Astrocyte of the hippocampus (primary cell): ENCODE measurements around the gene TTC13.

ENCODE experiments used
- DNase-seq: peaks from one replicate; pipeline ENCODE4 v3.0.0; 2011; ENCODE audit warnings: low read depth, low spot score

TTC13 gene

GRCh38 chr1:230907472-230908205, 71.0 kb downstream of the TTC13 start:
- DNase-seq: no peak

DNA sequence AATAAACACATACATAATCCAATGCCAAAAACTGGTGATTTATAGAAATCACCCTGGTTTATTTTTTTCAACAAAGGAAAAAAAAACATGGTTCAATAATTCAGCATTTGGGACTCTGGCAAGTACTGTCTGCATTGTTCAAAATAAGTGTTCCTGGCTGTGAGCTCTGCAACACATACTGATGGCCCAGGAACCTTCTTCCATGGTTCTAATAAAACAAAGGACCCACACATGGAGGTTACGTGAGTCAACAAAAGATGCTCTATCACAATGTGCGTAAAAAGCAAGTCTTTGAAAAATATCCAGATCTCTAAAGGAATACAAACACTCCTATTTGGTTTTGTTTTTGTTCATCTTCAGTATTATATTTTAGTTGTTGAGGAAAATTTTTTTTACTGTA, 72.4 kb downstream of the TTC13 start:
- no peak for DNase-seq

DNA sequence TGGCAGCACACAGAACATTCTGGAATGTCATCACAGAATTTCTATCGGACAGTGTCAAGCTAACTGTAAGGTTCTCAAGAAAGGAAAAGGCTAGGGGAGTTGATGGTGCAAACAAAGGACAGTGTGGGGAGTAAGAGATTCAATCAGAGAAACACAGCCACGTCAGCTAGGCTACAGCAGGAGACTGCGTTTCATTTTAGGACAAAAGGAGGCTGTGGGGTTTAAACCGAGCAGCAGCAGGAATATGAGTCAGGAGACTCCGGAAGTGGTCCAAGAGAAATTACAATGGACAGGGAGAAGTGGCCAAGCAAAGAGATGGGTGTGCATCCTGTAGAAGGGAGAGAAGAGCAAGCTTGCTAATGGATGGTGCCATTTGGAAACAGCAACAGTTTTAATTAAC, 72.9 kb downstream of the TTC13 start:
- peak; percentile 76 for DNase-seq

DNA sequence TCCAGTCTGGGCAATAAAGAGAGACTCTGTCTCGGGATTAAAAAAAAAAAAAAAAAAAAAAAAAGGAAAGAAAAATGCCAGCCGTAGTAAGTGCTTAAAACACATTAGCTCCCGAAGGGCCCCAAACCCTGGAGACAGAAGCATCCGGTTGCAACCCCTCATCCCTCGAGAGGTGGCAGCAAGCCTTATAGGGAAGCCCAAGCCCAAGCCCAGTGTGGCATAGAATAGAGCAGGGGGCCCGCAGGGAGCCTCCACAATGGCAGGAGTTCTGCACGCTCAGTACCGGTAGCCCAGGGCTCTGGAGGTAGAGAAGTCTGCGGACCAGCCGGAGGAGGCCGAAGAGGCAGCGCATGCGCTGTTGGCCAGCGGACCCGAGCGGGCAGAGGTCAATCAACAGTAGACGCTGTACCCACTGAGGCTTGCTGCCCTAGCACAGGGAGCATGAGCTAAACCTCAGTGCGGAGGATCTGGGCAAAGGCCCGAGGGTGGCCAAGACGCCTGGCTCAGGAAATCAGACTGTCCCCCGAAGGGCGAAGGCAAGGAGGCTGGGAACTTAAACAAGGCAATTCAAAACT, 76.2 kb downstream of the TTC13 start:
- no peak for DNase-seq

DNA sequence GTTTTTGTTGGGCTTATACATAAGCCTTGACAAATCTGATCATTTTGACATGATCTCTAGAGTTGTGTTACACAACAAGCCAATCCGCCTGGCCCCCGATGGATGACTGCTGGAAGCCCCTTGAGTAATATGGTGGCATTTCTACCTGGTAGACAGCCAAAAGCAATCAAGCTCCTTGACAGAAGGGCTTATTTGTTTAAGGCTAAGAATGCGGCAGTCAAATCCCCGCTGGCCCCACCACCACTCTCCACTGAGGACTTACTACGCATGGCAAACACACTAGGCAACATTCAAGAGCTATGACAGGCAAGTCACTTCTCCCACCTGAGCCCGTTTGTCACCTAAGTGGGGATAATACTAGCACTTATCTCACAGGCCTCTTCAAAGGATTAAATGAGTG, 77.0 kb downstream of the TTC13 start:
- peak; percentile 27 for DNase-seq

DNA sequence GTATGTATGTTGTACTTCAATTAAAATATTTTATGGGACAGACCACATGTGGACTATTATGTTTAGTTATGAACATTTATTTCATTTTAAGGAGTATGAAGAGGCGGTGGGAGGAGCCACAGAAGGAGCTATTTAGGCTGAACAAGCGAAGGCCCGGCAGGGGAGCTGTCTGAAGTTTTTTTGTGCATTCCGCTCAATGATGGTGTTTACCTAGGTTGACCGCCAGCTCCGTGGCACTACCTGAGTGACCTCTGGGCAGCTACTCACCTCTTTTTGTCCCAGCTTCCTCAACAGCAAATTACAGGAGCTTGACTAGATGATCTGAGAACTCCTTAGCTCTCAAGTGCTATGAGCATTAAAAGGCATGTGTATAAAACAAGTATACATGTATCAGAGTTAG, 77.7 kb downstream of the TTC13 start:
- DNase-seq: no peak

GRCh38 chr1:230899841-230900251, 78.8 kb downstream of the TTC13 start:
- DNase-seq: peak; percentile 85

- DNase-seq: no peak
Measured at GRCh38 chr1:230898748-230899147, 79.9 kb downstream of the TTC13 start.

DNA sequence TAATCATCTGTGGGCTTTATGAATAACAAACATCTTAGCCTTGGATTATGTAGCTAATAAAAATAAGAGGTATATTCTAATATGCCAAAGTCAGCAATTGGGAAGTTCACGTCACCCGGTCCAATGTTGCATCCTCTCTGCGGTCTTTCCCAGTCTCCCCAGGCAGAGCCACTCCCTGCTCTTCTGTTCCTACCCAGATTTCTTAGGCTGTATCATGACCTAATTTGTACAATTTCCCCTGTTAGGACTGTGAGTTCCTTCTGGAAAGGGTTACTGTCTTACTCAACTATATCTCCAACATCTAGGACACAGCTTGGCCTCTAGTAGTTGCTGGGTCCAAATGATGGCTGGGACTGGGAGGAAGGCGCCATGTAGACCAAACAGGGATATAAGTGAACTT, 80.5 kb downstream of the TTC13 start:
- DNase-seq: no peak

GRCh38 chr1:230896779-230897178, 81.9 kb downstream of the TTC13 start:
- no peak for DNase-seq

DNA sequence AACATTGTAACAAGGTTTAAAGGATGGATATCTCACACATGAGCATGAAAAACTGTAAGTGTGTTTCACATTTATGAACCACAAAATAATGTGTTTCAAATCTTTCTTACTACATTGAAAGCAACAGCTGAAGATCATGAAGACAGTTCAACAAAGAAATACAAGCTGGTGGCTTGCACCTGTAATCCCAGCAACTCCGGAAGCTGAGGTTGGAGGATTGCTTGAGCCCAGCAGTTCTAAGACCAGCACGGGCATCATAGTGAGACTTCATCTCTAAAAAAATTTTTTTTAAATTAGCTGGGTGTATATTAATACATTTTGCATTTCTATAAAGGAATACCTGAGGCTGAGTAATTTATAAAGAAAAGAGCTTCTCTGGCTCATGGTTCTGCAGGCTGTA, 83.2 kb downstream of the TTC13 start:
- DNase-seq: no peak

- DNase-seq: no peak
Measured at GRCh38 chr1:230894664-230895063, 84.0 kb downstream of the TTC13 start.

- no peak for DNase-seq
Measured at GRCh38 chr1:230894032-230894431, 84.6 kb downstream of the TTC13 start.

- no peak for DNase-seq
Measured at GRCh38 chr1:230892018-230892491, 86.6 kb downstream of the TTC13 start.

DNA sequence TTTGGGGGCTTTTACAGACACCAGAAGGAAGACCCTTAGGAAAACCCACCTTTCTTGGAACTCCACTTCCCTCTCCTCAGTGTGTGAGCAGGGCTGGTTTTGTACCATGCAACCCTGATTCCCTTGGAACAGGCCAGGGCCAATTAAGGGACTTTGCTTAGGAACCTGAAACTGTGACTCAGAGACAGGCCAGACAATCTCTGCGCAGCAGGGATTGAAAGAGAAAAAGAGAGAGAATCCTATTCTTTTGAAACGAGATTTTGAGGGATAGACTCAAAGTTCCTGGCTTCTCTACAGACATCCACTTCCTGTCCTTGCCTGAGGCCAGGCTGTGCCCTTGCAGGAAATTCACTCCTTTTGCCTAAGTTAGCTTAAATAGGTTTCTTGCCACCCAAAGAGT, 87.2 kb downstream of the TTC13 start:
- peak; percentile 33 for DNase-seq

- DNase-seq: no peak
Measured at GRCh38 chr1:230884646-230885045, 94.0 kb downstream of the TTC13 start.

DNA sequence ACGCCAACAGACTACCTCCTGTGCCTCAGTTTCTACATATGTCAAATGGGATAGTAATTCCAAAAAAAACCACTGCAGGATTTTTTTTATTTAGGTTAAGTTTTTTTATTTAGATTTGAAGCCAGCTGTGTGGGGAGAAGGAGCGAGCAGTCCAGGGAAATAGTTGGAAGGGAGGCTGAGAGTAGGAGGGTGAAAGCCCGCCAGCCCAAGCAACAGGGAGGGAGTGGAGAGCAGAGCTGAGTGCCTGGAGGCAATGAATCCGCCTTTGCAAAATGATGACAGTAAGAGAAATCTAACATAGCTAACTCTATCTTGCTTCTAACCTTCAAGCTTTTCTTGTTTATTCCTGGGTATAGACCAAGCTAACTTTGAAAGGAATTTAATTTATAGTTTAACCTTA, 94.7 kb downstream of the TTC13 start:
- no peak for DNase-seq

GRCh38 chr1:230879778-230880177, 98.9 kb downstream of the TTC13 start:
- DNase-seq: no peak

- DNase-seq: no peak
Measured at GRCh38 chr1:230878591-230878990, 100.1 kb downstream of the TTC13 start.

DNA sequence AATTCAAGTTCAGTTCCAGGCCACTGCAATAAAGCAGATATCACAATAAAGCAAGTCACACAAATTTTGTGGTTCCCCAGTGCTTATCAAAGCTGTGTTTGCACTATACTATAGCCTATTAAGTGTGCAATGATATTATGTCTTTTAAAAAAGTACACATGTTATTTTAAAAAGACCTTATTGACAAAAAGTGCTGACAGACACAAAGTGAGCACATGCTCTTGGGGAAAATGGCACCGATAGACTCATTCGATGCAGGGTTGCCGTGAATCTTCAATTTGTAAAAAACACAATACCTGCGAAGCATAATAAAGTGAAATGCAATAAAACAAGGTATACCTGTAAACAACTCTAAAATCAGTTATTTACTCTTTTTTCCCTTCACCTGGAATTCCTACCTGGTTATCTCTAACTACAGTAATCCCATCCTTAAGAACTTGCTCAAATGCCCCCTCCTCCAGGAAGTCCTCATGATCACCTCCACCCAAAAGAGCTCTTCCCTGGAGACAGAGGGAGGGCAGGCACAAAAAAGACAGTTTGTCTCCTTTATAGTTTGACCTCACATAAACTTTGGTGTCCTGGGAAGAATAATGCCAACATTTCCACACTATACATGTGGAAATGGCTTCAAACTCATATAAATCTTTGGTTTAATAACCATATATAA, 100.6 kb downstream of the TTC13 start:
- no peak for DNase-seq

GRCh38 chr1:230877146-230877923, 101.3 kb downstream of the TTC13 start:
- peak; percentile 42 for DNase-seq

DNA sequence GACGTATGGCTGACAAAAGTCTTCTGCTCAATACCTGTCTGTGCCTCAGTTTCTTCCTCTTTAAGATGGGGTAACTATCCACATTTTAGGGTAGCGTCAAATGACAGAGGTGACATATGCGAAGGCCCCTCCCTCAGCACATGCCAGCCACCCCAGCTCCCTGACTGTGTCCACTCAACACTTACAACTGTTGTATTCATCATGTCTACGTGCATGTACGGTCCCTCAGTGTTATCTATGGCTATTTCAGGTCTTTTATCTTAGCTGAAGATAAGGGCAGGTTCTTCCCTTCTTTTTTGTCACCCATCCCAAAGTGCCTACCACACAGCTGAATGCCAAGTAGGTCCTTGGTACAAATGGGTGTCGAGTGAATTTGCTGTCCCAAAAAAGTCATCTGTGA, 102.0 kb downstream of the TTC13 start:
- no peak for DNase-seq
